K562 (cell line): ENCODE results near the gene TBC1D5. TPM values are rescaled to one million over a fixed set of nuclear protein-coding genes. Genes with fewer than 3 reads are reported as not detected.

Experiments used
- ATAC-seq: fragments of 200-7000 bp; cut with Tn5 transposase; 3 replicates; pipeline ENCODE4 v1.9.1; 2020; ENCODE audit warnings: moderate library complexity
- BruUV-seq: library from RNA; stranded (reverse); fragments of 400-500 nt; replicated peaks from 2 replicates; lab custom pipeline; 2021; lab: Mats Ljungman, UMichigan
- CTCF ChIA-PET: fragments of 300-600 bp; formaldehyde crosslinking; extraction: SDS; loops from one replicate; lab custom pipeline; 2021; ENCODE audit warnings: low intra/inter-chr PET ratio; lab: Yijun Ruan, JAX
- POLR2A ChIA-PET: fragments of 300-600, 350-650 bp; sonication (Branson Sonifier 250); formaldehyde crosslinking; extraction: SDS; loops from one replicate; lab custom pipeline; 2021; ENCODE audit warnings: antibody characterized with exemption, inconsistent platforms; lab: Yijun Ruan, JAX
- DNase-seq, 4 experiments: peaks; one replicate each; pipeline versions ENCODE4 v3.0.0 to v3.0.0-alpha.2; 2011 to 2018; ENCODE audit warnings: low spot score in 3 of 4, mixed read lengths in 3 of 4; ENCODE audit errors: extremely low read depth in 1 of 4
- FAIRE-seq: peaks from 2 replicates; lab custom pipeline; 2011; peaks lifted over from hg19 to GRCh38; lab: Jason Lieb, UNC
- H2AFZ ChIP-seq: 2 replicates; pipeline ENCODE4 v1.6.0; 2011; ENCODE audit warnings: low read depth, low read length, control low read depth, inconsistent platforms
- H3K27ac ChIP-seq: fragments of 200-600 bp; 3 replicates; pipeline ENCODE4 v1.8.0; 2011; ENCODE audit warnings: low read depth, mild to moderate bottlenecking, control low read depth, inconsistent platforms, low read length, moderate library complexity, mixed read lengths; ENCODE audit errors: extremely low read depth
- H3K27me3 ChIP-seq, 2 experiments: fragments of 300-600 bp in 1 of 2; 2 replicates in 1 of 2; 3 replicates in 1 of 2; pipeline versions ENCODE4 v1.6.0 to v1.8.0; 2011; ENCODE audit warnings: inconsistent platforms in 2 of 2, low read length in 2 of 2, mild to moderate bottlenecking in 1 of 2, mixed read lengths in 1 of 2, moderate library complexity in 1 of 2; ENCODE audit not compliant: control insufficient read depth in 2 of 2, insufficient read depth in 2 of 2
- H3K36me3 ChIP-seq: fragments of 300-600 bp; 3 replicates; pipeline ENCODE4 v1.8.0; 2011; ENCODE audit warnings: mild to moderate bottlenecking, low read length, inconsistent platforms; ENCODE audit not compliant: control insufficient read depth, insufficient read depth
- H3K4me1 ChIP-seq, 2 experiments: fragments of 200-600 bp in 1 of 2; replicated peaks in 1 of 2; 2 replicates in 1 of 2; 3 replicates in 1 of 2; pipeline versions ENCODE4 v1.5.1 to v1.8.0; 2011; ENCODE audit warnings: inconsistent platforms in 2 of 2, low read length in 2 of 2, mild to moderate bottlenecking in 1 of 2, mixed read lengths in 1 of 2, moderate library complexity in 1 of 2; ENCODE audit not compliant: control insufficient read depth in 2 of 2, insufficient read depth in 2 of 2
- H3K4me2 ChIP-seq: 2 replicates; pipeline ENCODE4 v1.6.1; 2011; ENCODE audit warnings: low read length, control low read depth, inconsistent platforms, mixed read lengths; ENCODE audit not compliant: insufficient read depth
- H3K4me3 ChIP-seq: fragments of 200-600 bp; sonication (generic), shearing (Covaris generic); 2 replicates; pipeline ENCODE4 v1.5.1; 2016; ENCODE audit warnings: control low read depth, inconsistent platforms
- H3K79me2 ChIP-seq: fragments of 200-600 bp; 3 replicates; pipeline ENCODE4 v1.8.0; 2011; ENCODE audit warnings: low read length, inconsistent platforms; ENCODE audit not compliant: control insufficient read depth, insufficient read depth
- H3K9ac ChIP-seq, 2 experiments: 2 replicates each; pipeline versions ENCODE4 v1.6.0 to v1.6.1; 2011; ENCODE audit warnings: low read depth in 2 of 2, low read length in 2 of 2, control low read depth in 1 of 2, inconsistent platforms in 1 of 2, mild to moderate bottlenecking in 1 of 2, mixed read lengths in 1 of 2; ENCODE audit not compliant: insufficient read depth in 1 of 2
- H3K9me1 ChIP-seq: one replicate; pipeline ENCODE4 v1.6.0; 2011; ENCODE audit warnings: inconsistent platforms, mild to moderate bottlenecking, low read length, moderate library complexity; ENCODE audit not compliant: control insufficient read depth, insufficient read depth
- H3K9me3 ChIP-seq: replicated peaks from 2 replicates; pipeline ENCODE4 v1.5.1; 2011; ENCODE audit warnings: low read depth, low read length, inconsistent platforms; ENCODE audit not compliant: control insufficient read depth, insufficient read depth
- H4K20me1 ChIP-seq: replicated peaks from 2 replicates; pipeline ENCODE4 v1.6.1; 2011; ENCODE audit warnings: low read length, inconsistent platforms, mixed read lengths; ENCODE audit not compliant: control insufficient read depth, insufficient read depth
- ATF1 ChIP-seq, 2 experiments: fragments of 450-650 bp in 1 of 2; IDR thresholded peaks; 2 replicates each; pipeline ENCODE4 v1.6.1; 2016; ENCODE audit warnings: missing compliant biosample characterization in 1 of 2, missing genetic modification characterization in 1 of 2
- C11orf30 ChIP-seq: fragments of 450-650 bp; IDR thresholded peaks from 2 replicates; pipeline ENCODE4 v1.6.1; 2016; ENCODE audit warnings: low read depth, mild to moderate bottlenecking
- CTBP1 ChIP-seq: fragments of 450-650 bp; IDR thresholded peaks from 2 replicates; pipeline ENCODE4 v1.6.1; 2016; ENCODE audit warnings: borderline replicate concordance
- FOXA3 ChIP-seq, 2 experiments: fragments of 450-650 bp in 1 of 2; sonication (generic) in 1 of 2; formaldehyde crosslinking; IDR thresholded peaks in 1 of 2; conservative IDR thresholded peaks in 1 of 2; 2 replicates each; pipeline versions ENCODE4 v1.4.0 to v1.8.0; 2020 to 2022; ENCODE audit warnings: mild to moderate bottlenecking in 2 of 2, missing genetic modification reagents in 1 of 2
- HDGF ChIP-seq: fragments of 450-650 bp; IDR thresholded peaks from 2 replicates; pipeline ENCODE4 v1.6.1; 2016
- TAF7 ChIP-seq: fragments of 450-650 bp; IDR thresholded peaks from 2 replicates; pipeline ENCODE4 v1.6.1; 2016; ENCODE audit warnings: missing genetic modification characterization, missing compliant biosample characterization
- YBX1 ChIP-seq: fragments of 450-650 bp; IDR thresholded peaks from 2 replicates; pipeline ENCODE4 v1.7.1; 2016; ENCODE audit warnings: mild to moderate bottlenecking
- ZBTB1 ChIP-seq: sonication (generic); formaldehyde crosslinking; IDR thresholded peaks from 2 replicates; pipeline ENCODE4 v1.8.1; 2023; ENCODE audit warnings: missing genetic modification reagents, low read depth, mild to moderate bottlenecking, borderline replicate concordance
- ZNF316 ChIP-seq: fragments of 450-650 bp; IDR thresholded peaks from 2 replicates; pipeline ENCODE4 v1.6.1; 2016
- ZNF507 ChIP-seq: conservative IDR thresholded peaks from 2 replicates; pipeline ENCODE4 v1.6.1; 2017; ENCODE audit warnings: missing genetic modification characterization, missing compliant biosample characterization
- WGBS: fragments of 100-300 bp; shearing (Covaris generic); methylation state at CpG from one replicate; pipeline ENCODE4 v1.1.6; 2016; ENCODE audit warnings: low coverage, mixed read lengths; ENCODE audit not compliant: insufficient coverage; ENCODE audit errors: missing lambda C conversion rate; 5-methylcytosine and 5-hydroxymethylcytosine counted together
- in situ Hi-C: fragments of 300-500 bp; cut with MboI; formaldehyde crosslinking; loops from 4 replicates; pipeline ENCODE4 v1.15.0; 2018; ENCODE audit warnings: inconsistent platforms, mixed read lengths
- intact Hi-C: fragments of 100-400 bp; cut with micrococcal nuclease; formaldehyde crosslinking; loops from 2 replicates; pipeline ENCODE4 v1.14.2; 2022
- polyA plus RNA-seq, 8 experiments: library from polyadenylated mRNA; depleted of rRNA in 4 of 8; stranded (reverse) in 5 of 8; unstranded in 3 of 8; fragments of >200 nt; fragmentation: Nextera tagmentation in 2 of 8; fragmentation: Illumina TruSeq in 1 of 8; extraction: Ambion mirVana in 2 of 8; extraction: Trizol in 1 of 8; gene quantifications; 2 replicates each; pipeline versions ENCODE4 v1.2.1 to v1.2.3, GENCODE V29; 2011 to 2014; ENCODE audit warnings: inconsistent platforms in 1 of 8, missing spikeins in 1 of 8
- total RNA-seq, 7 experiments: library from RNA; depleted of rRNA in 6 of 7; stranded (reverse); fragments of >200 nt in 6 of 7; fragmentation: Illumina TruSeq in 2 of 7; extraction: Trizol in 2 of 7; gene quantifications; 2 replicates each; pipeline versions ENCODE4 v1.2.1 to v1.2.3, GENCODE V29; 2011 to 2021; ENCODE audit warnings: low replicate concordance in 1 of 7
- TF ChIP-seq, protein P1 (sequence below): sonication (generic); formaldehyde crosslinking; IDR thresholded peaks from 2 replicates; pipeline ENCODE4 v1.8.0; 2023; ENCODE audit warnings: mild to moderate bottlenecking, missing genetic modification reagents
- TF ChIP-seq, protein P2 (sequence below): sonication (generic); IDR thresholded peaks from 2 replicates; pipeline ENCODE4 v1.6.1; 2016
- TF ChIP-seq, protein P3 (sequence below): fragments of 250-450 bp; sonication (Bioruptor Pico); IDR thresholded peaks from 2 replicates; pipeline ENCODE4 v1.8.0; 2022; ENCODE audit warnings: moderate library complexity, mild to moderate bottlenecking, inconsistent platforms
- TF ChIP-seq, protein P4 (sequence below): sonication (generic); formaldehyde crosslinking; IDR thresholded peaks from 2 replicates; pipeline ENCODE4 v1.5.0; 2020; ENCODE audit warnings: missing genetic modification reagents

Gene TBC1D5
- total and polyA plus RNA-seq, 9 of the 15 experiments (the other 6 are each of a cell fraction or from before 2014, with no cell fraction given) = 2.9 to 38.1 (median 25.6) TPM

DNA sequence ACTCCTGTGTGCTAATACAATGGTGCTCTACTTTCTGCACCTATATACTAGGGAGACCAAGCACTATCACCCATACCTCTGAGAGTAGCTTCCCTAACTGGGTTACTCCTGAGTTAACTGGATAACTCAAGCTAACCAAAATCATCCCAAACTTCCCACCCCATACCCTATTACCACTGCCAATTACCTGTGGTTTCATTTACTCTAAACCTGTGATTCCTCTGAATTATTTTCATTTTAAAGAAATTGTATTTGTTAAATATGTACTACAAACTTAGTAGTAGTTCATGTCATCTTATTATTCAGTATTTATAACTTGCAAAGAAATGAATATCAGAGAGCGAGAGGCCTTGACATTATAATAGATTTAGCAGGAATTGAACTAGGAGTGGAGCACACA, 340.5 kb downstream of the TBC1D5 start:
- ChIA-PET POLR2A (no interaction called here), CTCF (no interaction called here)
- 95% methylated on average over 1 of the region's 1 CpG for WGBS
- no peak overlapping the region for H3K4me3 ChIP-seq
- DNase-seq (no peak), ATAC-seq (no peak), FAIRE-seq (no peak)
- no peaks in the 10 kb centered on the region for H4K20me1 ChIP-seq
- BruUV-seq = no TSS peak
- TF ChIP-seq TAF7 (tag) (no peak), ZBTB1 (CRISPR knock-in tag) (no peak), C11orf30 (no peak), ZNF507 (tag) (no peak), CTBP1 (no peak), YBX1 (no peak), FOXA3 (CRISPR knock-in tag; conservative IDR thresholded peaks at IDR 0.05 in 1 of 2, IDR thresholded peaks at IDR 0.05 in 1 of 2) (no peak), ATF1 (CRISPR knock-in tag; IDR thresholded peaks at IDR 0.05) (no peak), ATF1 (tag; IDR thresholded peaks at IDR 0.05) (no peak), ZNF316 (no peak), HDGF (no peak)
- TF ChIP-seq, protein P1, sequence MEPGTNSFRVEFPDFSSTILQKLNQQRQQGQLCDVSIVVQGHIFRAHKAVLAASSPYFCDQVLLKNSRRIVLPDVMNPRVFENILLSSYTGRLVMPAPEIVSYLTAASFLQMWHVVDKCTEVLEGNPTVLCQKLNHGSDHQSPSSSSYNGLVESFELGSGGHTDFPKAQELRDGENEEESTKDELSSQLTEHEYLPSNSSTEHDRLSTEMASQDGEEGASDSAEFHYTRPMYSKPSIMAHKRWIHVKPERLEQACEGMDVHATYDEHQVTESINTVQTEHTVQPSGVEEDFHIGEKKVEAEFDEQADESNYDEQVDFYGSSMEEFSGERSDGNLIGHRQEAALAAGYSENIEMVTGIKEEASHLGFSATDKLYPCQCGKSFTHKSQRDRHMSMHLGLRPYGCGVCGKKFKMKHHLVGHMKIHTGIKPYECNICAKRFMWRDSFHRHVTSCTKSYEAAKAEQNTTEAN (CRISPR knock-in tag) = no peak
- TF ChIP-seq, protein P2, sequence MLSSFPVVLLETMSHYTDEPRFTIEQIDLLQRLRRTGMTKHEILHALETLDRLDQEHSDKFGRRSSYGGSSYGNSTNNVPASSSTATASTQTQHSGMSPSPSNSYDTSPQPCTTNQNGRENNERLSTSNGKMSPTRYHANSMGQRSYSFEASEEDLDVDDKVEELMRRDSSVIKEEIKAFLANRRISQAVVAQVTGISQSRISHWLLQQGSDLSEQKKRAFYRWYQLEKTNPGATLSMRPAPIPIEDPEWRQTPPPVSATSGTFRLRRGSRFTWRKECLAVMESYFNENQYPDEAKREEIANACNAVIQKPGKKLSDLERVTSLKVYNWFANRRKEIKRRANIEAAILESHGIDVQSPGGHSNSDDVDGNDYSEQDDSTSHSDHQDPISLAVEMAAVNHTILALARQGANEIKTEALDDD = no peak
- TF ChIP-seq, protein P3, sequence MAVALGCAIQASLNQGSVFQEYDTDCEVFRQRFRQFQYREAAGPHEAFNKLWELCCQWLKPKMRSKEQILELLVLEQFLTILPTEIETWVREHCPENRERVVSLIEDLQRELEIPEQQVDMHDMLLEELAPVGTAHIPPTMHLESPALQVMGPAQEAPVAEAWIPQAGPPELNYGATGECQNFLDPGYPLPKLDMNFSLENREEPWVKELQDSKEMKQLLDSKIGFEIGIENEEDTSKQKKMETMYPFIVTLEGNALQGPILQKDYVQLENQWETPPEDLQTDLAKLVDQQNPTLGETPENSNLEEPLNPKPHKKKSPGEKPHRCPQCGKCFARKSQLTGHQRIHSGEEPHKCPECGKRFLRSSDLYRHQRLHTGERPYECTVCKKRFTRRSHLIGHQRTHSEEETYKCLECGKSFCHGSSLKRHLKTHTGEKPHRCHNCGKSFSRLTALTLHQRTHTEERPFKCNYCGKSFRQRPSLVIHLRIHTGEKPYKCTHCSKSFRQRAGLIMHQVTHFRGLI (CRISPR knock-in tag) = no peak
- TF ChIP-seq, protein P4, sequence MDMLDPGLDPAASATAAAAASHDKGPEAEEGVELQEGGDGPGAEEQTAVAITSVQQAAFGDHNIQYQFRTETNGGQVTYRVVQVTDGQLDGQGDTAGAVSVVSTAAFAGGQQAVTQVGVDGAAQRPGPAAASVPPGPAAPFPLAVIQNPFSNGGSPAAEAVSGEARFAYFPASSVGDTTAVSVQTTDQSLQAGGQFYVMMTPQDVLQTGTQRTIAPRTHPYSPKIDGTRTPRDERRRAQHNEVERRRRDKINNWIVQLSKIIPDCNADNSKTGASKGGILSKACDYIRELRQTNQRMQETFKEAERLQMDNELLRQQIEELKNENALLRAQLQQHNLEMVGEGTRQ (CRISPR knock-in tag) = no peak
- in situ Hi-C loops (loop anchor here (10.0 to 25.0 kb wide), 2 partner anchors 490 to 797 kb away; partner anchors contain the start of gene DAZL), intact Hi-C loops (no loop called here)
- no peak overlapping the region for H3K27ac ChIP-seq
- H3K4me1 ChIP-seq = no peaks in the 10 kb centered on the region
- no peaks in the 10 kb centered on the region for H3K27me3 ChIP-seq
- no peaks in the 10 kb centered on the region for H3K36me3 ChIP-seq
- no peaks in the 10 kb centered on the region for H3K9me1 ChIP-seq
- no peak overlapping the region for H3K9ac ChIP-seq
- H3K9me3 ChIP-seq = no peaks in the 10 kb centered on the region
- H3K79me2 ChIP-seq = no peaks in the 10 kb centered on the region
- H2AFZ ChIP-seq = no peak overlapping the region
- H3K4me2 ChIP-seq = no peak overlapping the region
